Motor neuron (in vitro differentiated cells): ENCODE results near the gene MRPS18A. TPM values are rescaled to one million over a fixed set of nuclear protein-coding genes. Genes with fewer than 3 reads are reported as not detected.
A peak's percentile ranks its signal among the peaks of the same experiment; 100 is the strongest.
"Not testable (repeated sequence)": the region's sequence is repeated elsewhere in the genome, so short reads cannot be mapped to it uniquely, and the experiment has no call there.

Experiments used
- ATAC-seq, 8 experiments: fragments of 200-7000 bp; cut with Tn5 transposase; replicated peaks in 6 of 8; 2 replicates each; pipeline ENCODE4 v1.8.0; 2021; ENCODE audit warnings: mild to moderate bottlenecking in 8 of 8, moderate library complexity in 8 of 8
- H3K27ac ChIP-seq, 2 donors: fragments of 250-450 bp; sonication (Bioruptor Pico); 2 replicates each; pipeline ENCODE4 v1.9.0; 2021; ENCODE audit warnings: antibody characterized with exemption in 2 of 2, mild to moderate bottlenecking in 2 of 2, moderate library complexity in 1 of 2
- H3K4me1 ChIP-seq, 2 donors: fragments of 250-450 bp; sonication (Bioruptor Pico); replicated peaks in 1 of 2; 2 replicates each; pipeline ENCODE4 v1.6.1; 2021; ENCODE audit warnings: antibody characterized with exemption in 2 of 2, mild to moderate bottlenecking in 2 of 2, moderate library complexity in 1 of 2
- H3K4me3 ChIP-seq, 5 donors: fragments of 250-450 bp; sonication (Bioruptor Pico); 2 replicates each; pipeline ENCODE4 v1.9.0; 2021; ENCODE audit warnings: antibody characterized with exemption in 5 of 5, mild to moderate bottlenecking in 5 of 5, moderate library complexity in 4 of 5
- WGBS, 10 experiments: fragments of 450-650 bp; shearing (Covaris generic); methylation state at CpG; one replicate each; pipeline ENCODE4 v1.0.0; 2022; 5-methylcytosine and 5-hydroxymethylcytosine counted together
- in situ Hi-C, 9 experiments: fragments of 400-800 bp; cut with MboI; loops; one replicate each; pipeline ENCODE4 v1.15.0; 2021; ENCODE audit warnings: low sequenced_read_pairs in 9 of 9, low pct_unique_long_range_greater_than_20kb in 2 of 9; ENCODE audit not compliant: unreplicated experiment in 9 of 9
- total RNA-seq, 8 experiments: library from RNA; unstranded; fragments of 300-600 nt; gene quantifications; 2 replicates each; pipeline versions ENCODE4 v1.2.3 to v1.2.4, GENCODE V29; 2022

MRPS18A gene
- total RNA-seq, 8 experiments from 2014 or later, result 28.8 to 98.9 (median 56.5) TPM

- no peak for ATAC-seq
- 68 to 100% (median 81%) methylated on average over 1 to 3 of the region's 3 CpGs; no CpG with 5 or more reads in 4 of the 10 experiments for WGBS, 10 experiments
- Histone ChIP-seq H3K4me3 (no peak overlapping the region), H3K4me1 (no peaks in the 10 kb centered on the region), H3K27ac (no peak overlapping the region)
- in situ Hi-C loops, result loop anchor here in 5 of 9 experiments (25.0 kb wide), 1 partner anchor 430 kb away; no protein-coding TSS in a partner anchor
Measured at GRCh38 chr6:43657221-43657802, 30.3 kb downstream of the MRPS18A start.

- not testable (repeated sequence) for H3K27ac ChIP-seq, ATAC-seq, H3K4me3 ChIP-seq, H3K4me1 ChIP-seq
- 86 to 100% (median 98%) methylated on average over 1 to 2 of the region's 2 CpGs; no CpG with 5 or more reads in 4 of the 10 experiments for WGBS, 10 experiments
- in situ Hi-C loops, result loop anchor here in 5 of 9 experiments (25.0 kb wide), 1 partner anchor 434 kb away; no protein-coding TSS in a partner anchor
Measured at GRCh38 chr6:43652822-43653221, 34.8 kb downstream of the MRPS18A start.

- WGBS, 10 experiments, result 78 to 100% (median 93%) methylated on average over 1 to 2 of the region's 2 CpGs; no CpG with 5 or more reads in 4 of the 10 experiments
- peaks cover 5% of the 10 kb centered on the region in 2 donors for H3K4me1 ChIP-seq
- ATAC-seq, result no peak
- no peak overlapping the region for H3K27ac ChIP-seq
- in situ Hi-C loops, result no loop called here
- H3K4me3 ChIP-seq, result no peak overlapping the region
Measured at GRCh38 chr6:43648248-43648647, 39.3 kb downstream of the MRPS18A start.

- 74 to 100% (median 91%) methylated on average over 2 to 3 of the region's 3 CpGs; no CpG with 5 or more reads in 4 of the 10 experiments for WGBS, 10 experiments
- no peak overlapping the region for H3K27ac ChIP-seq
- H3K4me1 ChIP-seq, result peaks cover 5 to 10% of the 10 kb centered on the region in 2 donors
- in situ Hi-C loops, result no loop called here
- H3K4me3 ChIP-seq, result no peak overlapping the region
- ATAC-seq, result no peak
Measured at GRCh38 chr6:43647613-43648012, 40.0 kb downstream of the MRPS18A start.

GRCh38 chr6:43645613-43645964 is 42.0 kb downstream of the MRPS18A start:
- H3K4me1 ChIP-seq, result peaks cover 5 to 13% of the 10 kb centered on the region in 2 donors
- in situ Hi-C loops, result no loop called here
- peak overlapping the region; percentile 33 to 45 (median 39) for H3K4me3 ChIP-seq
- WGBS, 10 experiments, result 5 to 31% (median 22%) methylated on average over 2 to 7 of the region's 9 CpGs; no CpG with 5 or more reads in 6 of the 10 experiments
- ATAC-seq, result no peak
- H3K27ac ChIP-seq, result peak overlapping the region in 1 of 2 donors; percentile 79

GRCh38 chr6:43644940-43645612 is 42.5 kb downstream of the MRPS18A start, which contains the start of gene RSPH9:
Gene RSPH9 (plus strand): TSS chr6:43645036. CDS start chr6:43645099, 63 bp downstream.
- peak within 1 kb of the TSS; percentile 33 to 45 (median 39) for H3K4me3 ChIP-seq
- H3K27ac ChIP-seq, result peak within 1 kb of the TSS; percentile 69 to 79
- in situ Hi-C loops, result no loop called here
- peaks cover 5 to 13% of the 10 kb centered on the region in 2 donors for H3K4me1 ChIP-seq
- peak; percentile 87 to 95 (median 91) for ATAC-seq
- 0% methylated on average over 3 of the region's 52 CpGs; no CpG with 5 or more reads in 9 of the 10 experiments for WGBS, 10 experiments

GRCh38 chr6:43639984-43640800 is 47.4 kb downstream of the MRPS18A start:
- in situ Hi-C loops, result no loop called here
- peaks cover 31 to 38% of the 10 kb centered on the region in 2 donors for H3K4me1 ChIP-seq
- H3K4me3 ChIP-seq, result no peak overlapping the region
- H3K27ac ChIP-seq, result no peak overlapping the region
- no peak for ATAC-seq
- WGBS, 10 experiments, result 60 to 100% (median 94%) methylated on average over 1 to 6 of the region's 21 CpGs; no CpG with 5 or more reads in 3 of the 10 experiments

- Histone ChIP-seq H3K4me3 (peak overlapping the region; percentile 79 to 91 (median 83)), H3K4me1 (peaks cover 26 to 27% of the 10 kb centered on the region in 2 donors), H3K27ac (peak overlapping the region; percentile 81 to 84)
- ATAC-seq, result peak in 3 of 8 experiments; percentile 9 to 29 (median 28)
- in situ Hi-C loops, result no loop called here
- WGBS, 10 experiments, result 0 to 52% (median 18%) methylated on average over 1 to 5 of the region's 7 CpGs; no CpG with 5 or more reads in 2 of the 10 experiments
Measured at GRCh38 chr6:43636308-43636659, 51.3 kb downstream of the MRPS18A start.

GRCh38 chr6:43635387-43636307 is 51.9 kb downstream of the MRPS18A start, which contains the start of gene MAD2L1BP:
Gene MAD2L1BP (plus strand): TSS chr6:43635840. CDS start chr6:43635876, 36 bp downstream.
- Histone ChIP-seq H3K27ac (peak within 1 kb of the TSS; percentile 81 to 84), H3K4me1 (peaks cover 26 to 27% of the 10 kb centered on the region in 2 donors), H3K4me3 (peak within 1 kb of the TSS; percentile 79 to 91 (median 83))
- 0 to 31% (median 15%) methylated on average over 1 to 33 of the region's 48 CpGs; no CpG with 5 or more reads in 1 of the 10 experiments for WGBS, 10 experiments
- in situ Hi-C loops, result no loop called here
- ATAC-seq, result peak; percentile 89 to 96 (median 94)

GRCh38 chr6:43634702-43635303 is 52.8 kb downstream of the MRPS18A start:
- Histone ChIP-seq H3K4me1 (peaks cover 30 to 32% of the 10 kb centered on the region in 2 donors), H3K4me3 (no peak overlapping the region), H3K27ac (no peak overlapping the region)
- in situ Hi-C loops, result no loop called here
- 64 to 100% (median 90%) methylated on average over 1 to 9 of the region's 9 CpGs for WGBS, 10 experiments
- no peak for ATAC-seq

GRCh38 chr6:43633002-43633401 is 54.6 kb downstream of the MRPS18A start:
- in situ Hi-C loops, H3K4me3 ChIP-seq, ATAC-seq, H3K27ac ChIP-seq: not testable (repeated sequence)
- 80 to 100% (median 93%) methylated on average over 1 to 6 of the region's 7 CpGs; no CpG with 5 or more reads in 4 of the 10 experiments for WGBS, 10 experiments
- H3K4me1 ChIP-seq, result peaks cover 25 to 26% of the 10 kb centered on the region in 2 donors
